HG03280 (cell line): ENCODE data around the gene GATA6.
"Not testable (repeated sequence)": the region's sequence is repeated elsewhere in the genome, so short reads cannot be mapped to it uniquely, and the experiment has no call there.

Experiments
- ATAC-seq: cut with Tn5 transposase; IDR thresholded peaks from one replicate; pipeline ENCODE4 v1.9.1; 2021; ENCODE audit warnings: mild to moderate bottlenecking, moderate library complexity; ENCODE audit not compliant: unreplicated experiment

GATA6 gene

GRCh38 chr18:22180722-22181121 is 11.3 kb downstream of the GATA6 start:
- no peak for ATAC-seq

- ATAC-seq: no peak
Measured at GRCh38 chr18:22182884-22183697, 13.7 kb downstream of the GATA6 start.

GRCh38 chr18:22183698-22184170 is 14.3 kb downstream of the GATA6 start:
- ATAC-seq: no peak

- not testable (repeated sequence) for ATAC-seq
Measured at GRCh38 chr18:22184573-22184972, 15.2 kb downstream of the GATA6 start.

- no peak for ATAC-seq
Measured at GRCh38 chr18:22185273-22185672, 15.9 kb downstream of the GATA6 start.

- ATAC-seq: no peak
Measured at GRCh38 chr18:22185771-22186386, 16.5 kb downstream of the GATA6 start.

- ATAC-seq: no peak
Measured at GRCh38 chr18:22186484-22186971, 17.1 kb downstream of the GATA6 start.

- ATAC-seq: no peak
Measured at GRCh38 chr18:22188559-22189267, 19.3 kb downstream of the GATA6 start.

- no peak for ATAC-seq
Measured at GRCh38 chr18:22189449-22190166, 20.2 kb downstream of the GATA6 start.

GRCh38 chr18:22191346-22191695 is 21.9 kb downstream of the GATA6 start:
- ATAC-seq: no peak

- no peak for ATAC-seq
Measured at GRCh38 chr18:22191923-22192322, 22.5 kb downstream of the GATA6 start.

- ATAC-seq: no peak
Measured at GRCh38 chr18:22193466-22193865, 24.1 kb downstream of the GATA6 start.

- no peak for ATAC-seq
Measured at GRCh38 chr18:22194151-22194598, 24.8 kb downstream of the GATA6 start.

- ATAC-seq: no peak
Measured at GRCh38 chr18:22195052-22195451, 25.7 kb downstream of the GATA6 start.

GRCh38 chr18:22196943-22197342 is 27.6 kb downstream of the GATA6 start:
- not testable (repeated sequence) for ATAC-seq

GRCh38 chr18:22197668-22198067 is 28.3 kb downstream of the GATA6 start:
- no peak for ATAC-seq

- no peak for ATAC-seq
Measured at GRCh38 chr18:22198163-22198562, 28.8 kb downstream of the GATA6 start.

- no peak for ATAC-seq
Measured at GRCh38 chr18:22199005-22199404, 29.6 kb downstream of the GATA6 start.

GRCh38 chr18:22200611-22201225 is 31.3 kb downstream of the GATA6 start:
- ATAC-seq: no peak

- no peak for ATAC-seq
Measured at GRCh38 chr18:22203035-22203434, 33.6 kb downstream of the GATA6 start.
